K562 (cell line): ENCODE data around the gene POLR3G. TPM values are rescaled to one million over a fixed set of nuclear protein-coding genes. Genes with fewer than 3 reads are reported as not detected.
A peak's percentile ranks its signal among the peaks of the same experiment; 100 is the strongest.

Experiments used
- E2F3 ChIP-seq: fragments of 250-450 bp; sonication (Bioruptor Pico); IDR thresholded peaks from 2 replicates; pipeline ENCODE4 v1.4.0; 2020; ENCODE audit warnings: mild to moderate bottlenecking
- E4F1 ChIP-seq: fragments of 250-450 bp; sonication (Bioruptor Pico); IDR thresholded peaks from 2 replicates; pipeline ENCODE4 v1.5.0; 2021; ENCODE audit warnings: mild to moderate bottlenecking, borderline replicate concordance
- HDAC3 ChIP-seq: fragments of 450-650 bp; IDR thresholded peaks from 2 replicates; pipeline ENCODE4 v1.6.1; 2018; ENCODE audit warnings: borderline replicate concordance, mild to moderate bottlenecking, moderate library complexity; ENCODE audit not compliant: partially characterized antibody
- HNRNPL ChIP-seq: fragments of 200-400 bp; formaldehyde crosslinking; IDR thresholded peaks from 2 replicates; pipeline ENCODE4 v1.6.1; 2017; ENCODE audit warnings: low read depth, mild to moderate bottlenecking, low read length
- POLR3G ChIP-seq: IDR thresholded peaks from 2 replicates; pipeline ENCODE4 v1.6.1; 2011; ENCODE audit not compliant: insufficient read length, insufficient replicate concordance; ENCODE audit errors: extremely low read depth
- RNF219 ChIP-seq: fragments of 250-450 bp; sonication (Bioruptor Pico); IDR thresholded peaks from 2 replicates; pipeline ENCODE4 v1.5.0; 2022; ENCODE audit warnings: mild to moderate bottlenecking
- SLC30A9 ChIP-seq: fragments of 250-450 bp; sonication (Bioruptor Pico); IDR thresholded peaks from 2 replicates; pipeline ENCODE4 v1.8.0; 2022; ENCODE audit warnings: mild to moderate bottlenecking, moderate library complexity
- TRIM28 ChIP-seq: fragments of 450-650 bp; IDR thresholded peaks from 2 replicates; pipeline ENCODE4 v1.6.1; 2017
- ZBTB12 ChIP-seq: fragments of 250-450 bp; sonication (Bioruptor Pico); IDR thresholded peaks from 2 replicates; pipeline ENCODE4 v1.4.0; 2020
- ZEB2 ChIP-seq: fragments of 450-650 bp; IDR thresholded peaks from 2 replicates; pipeline ENCODE4 v1.6.1; 2016
- ZNF174 ChIP-seq: fragments of 250-450 bp; sonication (Bioruptor Pico); IDR thresholded peaks from 2 replicates; pipeline ENCODE4 v1.4.0; 2020; ENCODE audit warnings: mild to moderate bottlenecking
- ZNF778 ChIP-seq: fragments of 450-650 bp; formaldehyde crosslinking; IDR thresholded peaks from 2 replicates; pipeline ENCODE4 v1.4.0; 2020; ENCODE audit warnings: mild to moderate bottlenecking, moderate library complexity
- polyA plus RNA-seq, 8 experiments: library from polyadenylated mRNA; depleted of rRNA in 4 of 8; stranded (reverse) in 5 of 8; unstranded in 3 of 8; fragments of >200 nt; fragmentation: Nextera tagmentation in 2 of 8; fragmentation: Illumina TruSeq in 1 of 8; extraction: Ambion mirVana in 2 of 8; extraction: Trizol in 1 of 8; gene quantifications; 2 replicates each; pipeline versions ENCODE4 v1.2.1 to v1.2.3, GENCODE V29; 2011 to 2014; ENCODE audit warnings: inconsistent platforms in 1 of 8, missing spikeins in 1 of 8
- total RNA-seq, 7 experiments: library from RNA; depleted of rRNA in 6 of 7; stranded (reverse); fragments of >200 nt in 6 of 7; fragmentation: Illumina TruSeq in 2 of 7; extraction: Trizol in 2 of 7; gene quantifications; 2 replicates each; pipeline versions ENCODE4 v1.2.1 to v1.2.3, GENCODE V29; 2011 to 2021; ENCODE audit warnings: low replicate concordance in 1 of 7

POLR3G gene
- total and polyA plus RNA-seq, 9 of the 15 experiments (the other 6 are each of a cell fraction or from before 2014, with no cell fraction given): 39.0 to 111 (median 59.0) TPM

GRCh38 chr5:90475436-90475980, 844 bp downstream of the POLR3G start (continued):
- TF ChIP-seq POLR3G (no peak), TRIM28 (no peak), ZNF174 (CRISPR knock-in tag) (no peak), E2F3 (CRISPR knock-in tag) (no peak), SLC30A9 (CRISPR knock-in tag) (no peak), E4F1 (CRISPR knock-in tag) (no peak), ZEB2 (peak; percentile 40), HNRNPL (no peak), RNF219 (CRISPR knock-in tag) (no peak), HDAC3 (no peak), ZBTB12 (CRISPR knock-in tag) (no peak), ZNF778 (CRISPR knock-in tag) (no peak)
